WTC11 (cell line): ENCODE data around the gene GIMD1. TPM values are rescaled to one million over a fixed set of nuclear protein-coding genes. Genes with fewer than 3 reads are reported as not detected.

Experiments
- ATAC-seq: fragments of 200-7000 bp; cut with Tn5 transposase; 2 replicates; pipeline ENCODE4 v1.10.0; 2021; ENCODE audit warnings: mild to moderate bottlenecking, moderate library complexity
- CTCF ChIA-PET: fragments of 300-600 bp; sonication (Branson Sonifier 250); formaldehyde crosslinking; loops from one replicate; lab custom pipeline; 2021; ENCODE audit warnings: antibody characterized with exemption; lab: Charles Lee
- POLR2A ChIA-PET: fragments of 350-600 bp; sonication (Branson Sonifier 250); formaldehyde crosslinking; loops from one replicate; lab custom pipeline; 2021; ENCODE audit warnings: antibody characterized with exemption; lab: Charles Lee
- DNase-seq: peaks from one replicate; pipeline ENCODE4 v3.0.0; 2021; ENCODE audit warnings: low spot score
- H3K27ac Mint-ChIP-seq: 2 replicates; pipeline ENCODE4 v1.8.0; 2021; ENCODE audit warnings: mixed read lengths
- H3K27me3 Mint-ChIP-seq: 2 replicates; pipeline ENCODE4 v1.8.0; 2021; ENCODE audit warnings: low read depth, mild to moderate bottlenecking, moderate library complexity, mixed read lengths
- H3K36me3 Mint-ChIP-seq: 2 replicates; pipeline ENCODE4 v1.8.0; 2021; ENCODE audit warnings: mixed read lengths
- H3K4me1 Mint-ChIP-seq: 2 replicates; pipeline ENCODE4 v1.8.0; 2022; ENCODE audit warnings: mixed read lengths
- H3K4me3 Mint-ChIP-seq: 2 replicates; pipeline ENCODE4 v1.8.0; 2021; ENCODE audit warnings: mild to moderate bottlenecking, moderate library complexity, mixed read lengths
- H3K9me3 Mint-ChIP-seq: 2 replicates; pipeline ENCODE4 v1.8.0; 2021; ENCODE audit warnings: mixed read lengths
- ARID4B ChIP-seq: sonication (generic); formaldehyde crosslinking; IDR thresholded peaks from 2 replicates; pipeline ENCODE4 v1.8.0; 2023; ENCODE audit warnings: missing genetic modification reagents, mild to moderate bottlenecking, borderline replicate concordance
- CDX4 ChIP-seq: fragments of 250-450 bp; sonication (Bioruptor Pico); IDR thresholded peaks from 2 replicates; pipeline ENCODE4 v1.9.0; 2021; ENCODE audit warnings: moderate library complexity, mild to moderate bottlenecking, inconsistent platforms, borderline replicate concordance
- EMX1 ChIP-seq: fragments of 250-450 bp; sonication (Bioruptor Pico); IDR thresholded peaks from 2 replicates; pipeline ENCODE4 v1.8.0; 2021; ENCODE audit warnings: mild to moderate bottlenecking
- ESRRA ChIP-seq: sonication (generic); formaldehyde crosslinking; IDR thresholded peaks from 2 replicates; pipeline ENCODE4 v1.8.1; 2022; ENCODE audit warnings: mild to moderate bottlenecking, missing genetic modification reagents, borderline replicate concordance
- NR3C1 ChIP-seq: sonication (generic); formaldehyde crosslinking; conservative IDR thresholded peaks from 2 replicates; pipeline ENCODE4 v1.8.1; 2023; ENCODE audit warnings: low read depth, mild to moderate bottlenecking, missing genetic modification reagents
- OVOL2 ChIP-seq: fragments of 250-450 bp; sonication (Bioruptor Pico); IDR thresholded peaks from 2 replicates; pipeline ENCODE4 v1.9.0; 2021; ENCODE audit warnings: mild to moderate bottlenecking, borderline replicate concordance
- RELA ChIP-seq: sonication (generic); formaldehyde crosslinking; IDR thresholded peaks from 2 replicates; pipeline ENCODE4 v1.8.1; 2022; ENCODE audit warnings: missing genetic modification reagents, mild to moderate bottlenecking, borderline replicate concordance
- RORB ChIP-seq: fragments of 250-450 bp; sonication (Bioruptor Pico); IDR thresholded peaks from 2 replicates; pipeline ENCODE4 v1.9.0; 2021; ENCODE audit warnings: mild to moderate bottlenecking
- SP1 ChIP-seq: sonication (generic); formaldehyde crosslinking; conservative IDR thresholded peaks from 2 replicates; pipeline ENCODE4 v1.8.1; 2022; ENCODE audit warnings: missing genetic modification reagents
- TEAD1 ChIP-seq: sonication (generic); formaldehyde crosslinking; IDR thresholded peaks from 2 replicates; pipeline ENCODE4 v1.8.0; 2022; ENCODE audit warnings: mild to moderate bottlenecking, missing genetic modification reagents
- USF1 ChIP-seq: sonication (generic); formaldehyde crosslinking; IDR thresholded peaks from 2 replicates; pipeline ENCODE4 v1.8.0; 2022; ENCODE audit warnings: mild to moderate bottlenecking, missing genetic modification reagents
- USF2 ChIP-seq: sonication (generic); formaldehyde crosslinking; IDR thresholded peaks from 2 replicates; pipeline ENCODE4 v1.8.1; 2023; ENCODE audit warnings: mild to moderate bottlenecking, missing genetic modification reagents, moderate library complexity
- ZMAT4 ChIP-seq: fragments of 250-450 bp; sonication (Bioruptor Pico); IDR thresholded peaks from 2 replicates; pipeline ENCODE4 v1.9.0; 2021; ENCODE audit warnings: mild to moderate bottlenecking
- ZNF317 ChIP-seq: sonication (generic); formaldehyde crosslinking; IDR thresholded peaks from 2 replicates; pipeline ENCODE4 v1.8.1; 2023; ENCODE audit warnings: low read depth, mild to moderate bottlenecking, moderate library complexity, missing genetic modification reagents, borderline replicate concordance
- ZNF423 ChIP-seq: fragments of 250-450 bp; sonication (Bioruptor Pico); IDR thresholded peaks from 2 replicates; pipeline ENCODE4 v2.1.2; 2022; ENCODE audit warnings: mild to moderate bottlenecking, moderate library complexity
- total RNA-seq: library from RNA; stranded (reverse); gene quantifications from 3 replicates; pipeline ENCODE4 v1.2.3, GENCODE V29; 2021
- TF ChIP-seq, protein P1 (sequence below): sonication (generic); formaldehyde crosslinking; IDR thresholded peaks from 2 replicates; pipeline ENCODE4 v1.8.0; 2023; ENCODE audit warnings: missing genetic modification reagents
- TF ChIP-seq, protein P2 (sequence below): sonication (generic); formaldehyde crosslinking; IDR thresholded peaks from 2 replicates; pipeline ENCODE4 v1.8.1; 2022; ENCODE audit warnings: mild to moderate bottlenecking, missing genetic modification reagents, moderate library complexity, borderline replicate concordance

The GIMD1 gene
- total RNA-seq, 1 experiment from 2014 or later, result not detected

DNA sequence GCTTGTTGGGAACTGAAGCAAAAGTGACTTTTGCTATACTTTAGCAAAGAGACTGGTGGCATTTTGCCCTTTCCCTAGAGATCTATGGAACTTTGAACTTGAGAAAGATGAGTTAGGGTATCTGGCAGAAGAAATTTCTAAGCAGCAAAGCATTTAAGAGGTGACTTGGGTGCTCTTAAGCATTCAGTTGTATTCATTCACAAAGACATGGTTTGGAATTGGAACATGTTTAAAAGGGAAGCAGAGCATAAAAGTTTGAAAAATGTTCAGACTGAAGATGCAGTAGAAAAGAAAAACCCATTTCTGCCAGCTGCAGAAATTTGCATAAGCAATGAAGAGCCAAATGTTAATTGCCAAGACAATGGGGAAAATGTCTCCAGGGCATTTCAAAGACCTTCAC, 30.7 kb downstream of the GIMD1 start:
- no peak for ATAC-seq
- peaks cover 16% of the 10 kb centered on the region for H3K9me3 Mint-ChIP-seq
- POLR2A ChIA-PET, result no interaction called here
- H3K27me3 Mint-ChIP-seq, result no peaks in the 10 kb centered on the region
- no peak for TF ChIP-seq USF1
- TF ChIP-seq SP1 (CRISPR knock-in tag), result no peak
- TF ChIP-seq NR3C1 (CRISPR knock-in tag), result no peak
- TF ChIP-seq RORB (CRISPR knock-in tag), result no peak
- TF ChIP-seq EMX1, result no peak
- no peak for TF ChIP-seq OVOL2 (CRISPR knock-in tag)
- no peak for TF ChIP-seq CDX4
- no peak for TF ChIP-seq ZNF317 (CRISPR knock-in tag)
- TF ChIP-seq TEAD1 (CRISPR knock-in tag), result no peak
- no peak overlapping the region for H3K27ac Mint-ChIP-seq
- peaks cover 59% of the 10 kb centered on the region for H3K36me3 Mint-ChIP-seq
- CTCF ChIA-PET, result no interaction called here
- no peak overlapping the region for H3K4me3 Mint-ChIP-seq
- H3K4me1 Mint-ChIP-seq, result no peaks in the 10 kb centered on the region
- DNase-seq, result no peak

GRCh38 chr4:106336618-106337017, 32.0 kb downstream of the GIMD1 start:
- peaks cover 16% of the 10 kb centered on the region for H3K9me3 Mint-ChIP-seq
- H3K36me3 Mint-ChIP-seq, result peaks cover 65% of the 10 kb centered on the region
- no peak overlapping the region for H3K27ac Mint-ChIP-seq
- DNase-seq (no peak), ATAC-seq (no peak)
- H3K4me3 Mint-ChIP-seq, result no peak overlapping the region
- no peaks in the 10 kb centered on the region for H3K4me1 Mint-ChIP-seq
- H3K27me3 Mint-ChIP-seq, result no peaks in the 10 kb centered on the region
- ChIA-PET CTCF (no interaction called here), POLR2A (no interaction called here)
- TF ChIP-seq EMX1 (no peak), RELA (CRISPR knock-in tag) (no peak), CDX4 (no peak), ZMAT4 (CRISPR knock-in tag) (no peak), ARID4B (no peak), USF2 (no peak), ZNF423 (CRISPR knock-in tag) (no peak), ESRRA (CRISPR knock-in tag) (no peak)
- TF ChIP-seq, protein P1, sequence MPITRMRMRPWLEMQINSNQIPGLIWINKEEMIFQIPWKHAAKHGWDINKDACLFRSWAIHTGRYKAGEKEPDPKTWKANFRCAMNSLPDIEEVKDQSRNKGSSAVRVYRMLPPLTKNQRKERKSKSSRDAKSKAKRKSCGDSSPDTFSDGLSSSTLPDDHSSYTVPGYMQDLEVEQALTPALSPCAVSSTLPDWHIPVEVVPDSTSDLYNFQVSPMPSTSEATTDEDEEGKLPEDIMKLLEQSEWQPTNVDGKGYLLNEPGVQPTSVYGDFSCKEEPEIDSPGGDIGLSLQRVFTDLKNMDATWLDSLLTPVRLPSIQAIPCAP (CRISPR knock-in tag), result no peak
- TF ChIP-seq, protein P2, sequence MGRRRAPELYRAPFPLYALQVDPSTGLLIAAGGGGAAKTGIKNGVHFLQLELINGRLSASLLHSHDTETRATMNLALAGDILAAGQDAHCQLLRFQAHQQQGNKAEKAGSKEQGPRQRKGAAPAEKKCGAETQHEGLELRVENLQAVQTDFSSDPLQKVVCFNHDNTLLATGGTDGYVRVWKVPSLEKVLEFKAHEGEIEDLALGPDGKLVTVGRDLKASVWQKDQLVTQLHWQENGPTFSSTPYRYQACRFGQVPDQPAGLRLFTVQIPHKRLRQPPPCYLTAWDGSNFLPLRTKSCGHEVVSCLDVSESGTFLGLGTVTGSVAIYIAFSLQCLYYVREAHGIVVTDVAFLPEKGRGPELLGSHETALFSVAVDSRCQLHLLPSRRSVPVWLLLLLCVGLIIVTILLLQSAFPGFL (CRISPR knock-in tag), result no peak
